Activated CD8-positive, alpha-beta memory T cell treated with anti-CD3 and anti-CD28 coated beads for 36 hours (primary cell): ENCODE results near the gene ACP7. TPM values are rescaled to one million over a fixed set of nuclear protein-coding genes. Genes with fewer than 3 reads are reported as not detected.
"Not testable (repeated sequence)": the region's sequence is repeated elsewhere in the genome, so short reads cannot be mapped to it uniquely, and the experiment has no call there.

ENCODE experiments used
- CTCF ChIA-PET: fragments of 350-600 bp; sonication (Branson Sonifier 250); formaldehyde crosslinking; loops from one replicate; lab custom pipeline; 2021; ENCODE audit warnings: antibody characterized with exemption; lab: Charles Lee
- POLR2A ChIA-PET: fragments of 350-600 bp; sonication (Branson Sonifier 250); formaldehyde crosslinking; loops from one replicate; lab custom pipeline; 2021; ENCODE audit warnings: antibody characterized with exemption; lab: Charles Lee
- total RNA-seq, 2 experiments: library from RNA; stranded (reverse); gene quantifications; one replicate each; pipeline ENCODE4 v1.2.3, GENCODE V29; 2021

Gene ACP7
- total RNA-seq, 2 experiments from 2014 or later, result not detected

DNA sequence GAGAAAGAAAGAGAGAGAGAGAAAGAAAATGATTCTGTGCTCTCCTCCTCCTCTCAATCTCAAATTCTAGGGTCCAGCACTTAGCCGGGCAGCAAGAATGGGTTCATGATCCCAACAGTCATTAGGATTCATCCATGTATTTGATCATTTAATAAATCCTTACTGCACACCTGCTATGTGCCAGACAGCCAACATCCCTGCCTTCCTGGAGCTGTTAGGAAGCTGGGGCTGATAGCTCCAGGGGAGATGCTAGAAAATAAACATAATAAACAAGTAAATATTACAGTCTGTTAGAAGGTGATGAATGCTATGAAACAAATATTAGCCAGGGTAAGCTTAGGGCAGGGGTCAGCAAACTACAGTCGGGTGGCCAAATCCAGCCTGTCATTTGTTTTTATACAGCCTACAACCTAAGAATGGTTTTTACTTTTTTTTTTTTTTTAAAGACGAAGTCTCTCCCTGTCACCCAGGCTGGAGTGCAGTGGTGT, 9.9 kb upstream of the ACP7 start:
- ChIA-PET CTCF (interaction anchor here (0.6 to 0.7 kb wide), 2 partner anchors 42 to 425 kb away, joined by 3 to 5 read pairs; partner anchors contain the start of genes DLL3 and FBXO27), POLR2A (no interaction called here)

GRCh38 chr19:39074942-39075341, 9.2 kb upstream of the ACP7 start:
- POLR2A ChIA-PET, result no interaction called here
- CTCF ChIA-PET, result interaction anchor here (0.7 kb wide), 1 partner anchor 43 kb away, joined by 5 read pairs; the partner anchor contains the start of gene FBXO27

- CTCF ChIA-PET, result no interaction called here
- POLR2A ChIA-PET, result no interaction called here
Measured at GRCh38 chr19:39077323-39077722, 6.8 kb upstream of the ACP7 start.

DNA sequence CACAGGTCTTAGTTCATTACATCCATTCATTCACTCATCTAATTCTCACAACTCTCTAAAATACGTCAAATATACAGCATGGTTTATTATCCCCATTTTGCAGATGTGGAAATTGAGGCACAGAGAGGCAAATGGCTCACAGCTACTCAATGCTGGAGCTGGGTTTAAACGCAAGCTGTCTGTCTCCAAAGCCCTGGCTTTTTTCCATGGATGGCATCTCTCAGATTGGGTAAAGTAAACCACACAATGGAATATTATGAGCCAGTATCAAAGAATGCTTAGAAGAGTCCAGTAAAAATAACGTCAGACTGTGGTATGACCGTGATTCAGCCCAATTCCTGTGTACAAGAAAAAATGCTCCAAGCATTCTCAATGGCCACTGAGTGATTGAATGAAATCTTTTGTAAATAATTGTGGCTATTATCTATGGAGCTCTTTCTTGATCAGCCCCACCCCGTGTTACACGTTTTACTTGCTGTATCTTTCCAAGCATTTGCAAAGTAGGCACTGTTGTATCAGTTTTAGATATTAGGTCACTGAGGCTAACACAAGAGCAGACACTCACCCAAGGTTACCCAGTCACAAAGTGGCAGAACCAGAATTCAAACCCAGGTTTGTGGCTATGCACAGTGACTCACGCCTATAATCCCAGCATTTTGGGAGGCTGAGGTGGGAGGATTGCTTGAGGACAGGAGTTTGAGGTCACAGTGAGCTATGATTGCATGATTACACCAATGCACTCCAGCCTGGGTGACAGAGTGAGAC, 5.5 kb upstream of the ACP7 start:
- CTCF ChIA-PET, result no interaction called here
- POLR2A ChIA-PET, result no interaction called here

GRCh38 chr19:39080431-39080830, 3.7 kb upstream of the ACP7 start:
- CTCF ChIA-PET, result interaction anchor here (1.2 kb wide), 1 partner anchor 29 kb away, joined by 3 read pairs; no protein-coding TSS in a partner anchor
- POLR2A ChIA-PET, result no interaction called here

DNA sequence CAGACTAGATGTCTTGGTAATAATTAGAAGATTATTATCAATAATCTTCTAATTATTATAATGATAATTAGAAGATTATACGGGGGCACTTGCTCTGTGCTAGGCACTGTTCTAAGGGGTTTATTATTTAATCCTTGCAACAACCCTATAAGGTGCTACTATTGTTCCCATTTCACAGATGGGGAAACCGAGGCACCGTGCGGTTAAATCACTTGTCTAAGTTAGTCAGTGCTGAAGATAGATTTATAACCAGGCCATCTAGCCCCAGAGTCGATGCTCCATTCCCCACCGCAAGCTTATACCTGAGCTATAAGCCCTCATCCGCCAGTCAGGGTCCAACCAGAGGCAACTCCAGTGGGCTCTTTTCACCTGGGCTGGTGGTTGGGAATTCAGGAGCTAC, 2.0 kb upstream of the ACP7 start:
- ChIA-PET POLR2A (no interaction called here), CTCF (no interaction called here)

DNA sequence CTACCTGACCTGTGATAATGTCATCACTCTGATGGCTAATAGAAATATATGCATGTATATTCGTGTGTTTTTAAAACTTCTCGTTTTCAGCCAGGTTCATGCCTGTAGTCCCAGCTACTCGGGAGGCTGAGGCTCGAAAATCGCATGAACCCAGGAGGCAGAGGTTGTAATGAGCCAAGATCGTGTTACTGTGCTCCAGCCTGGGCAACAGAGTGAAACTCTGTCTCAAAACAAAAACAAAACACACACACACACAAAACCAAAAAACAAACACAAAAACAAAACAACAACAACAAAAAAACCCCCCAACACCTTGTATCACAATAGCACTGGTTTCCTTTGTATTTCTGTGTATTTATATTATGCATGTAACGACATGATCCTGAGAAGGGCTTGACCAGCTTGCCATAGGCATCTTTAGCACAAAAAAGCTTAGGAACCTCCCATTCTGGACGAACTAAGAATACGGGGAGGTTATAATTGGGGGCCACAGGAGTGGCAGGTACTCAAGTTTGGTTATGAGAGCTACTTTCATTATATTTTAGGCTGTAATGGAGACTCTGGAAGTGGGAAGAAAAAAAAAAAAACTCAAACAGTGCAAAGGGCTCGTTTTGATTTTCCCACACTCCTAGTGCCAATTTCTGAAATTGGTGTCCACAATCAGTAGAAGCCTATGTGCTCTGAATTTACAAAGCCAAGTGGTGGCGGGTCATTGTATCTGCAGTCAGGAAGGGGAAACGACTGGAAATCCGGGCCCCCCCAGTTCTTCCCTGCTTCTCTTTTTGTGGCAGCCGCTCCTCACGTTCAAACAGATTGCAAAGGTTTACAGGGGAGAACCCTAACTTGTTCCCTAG, 1.2 kb upstream of the ACP7 start:
- POLR2A ChIA-PET, result no interaction called here
- CTCF ChIA-PET, result no interaction called here

- ChIA-PET CTCF (no interaction called here), POLR2A (no interaction called here)
Measured at GRCh38 chr19:39083599-39083982, 577 bp upstream of the ACP7 start.

DNA sequence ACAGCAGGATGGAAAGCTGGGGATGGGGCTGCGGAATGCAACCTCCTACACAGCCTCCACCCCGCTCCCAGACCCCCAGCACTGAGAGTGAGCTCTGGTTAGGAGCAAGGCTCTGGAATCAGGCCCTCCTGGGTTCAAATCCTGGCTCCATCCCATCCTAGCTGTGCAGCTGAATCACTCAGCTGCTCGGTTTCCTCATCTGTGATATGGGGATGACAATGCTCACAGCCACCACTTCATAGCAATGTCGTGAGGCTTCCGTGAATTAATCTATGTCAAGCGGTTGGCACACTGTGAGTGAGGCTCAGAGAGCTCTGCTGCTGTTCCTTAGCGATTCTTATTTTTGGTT, 538 bp downstream of the ACP7 start:
- POLR2A ChIA-PET, result no interaction called here

DNA sequence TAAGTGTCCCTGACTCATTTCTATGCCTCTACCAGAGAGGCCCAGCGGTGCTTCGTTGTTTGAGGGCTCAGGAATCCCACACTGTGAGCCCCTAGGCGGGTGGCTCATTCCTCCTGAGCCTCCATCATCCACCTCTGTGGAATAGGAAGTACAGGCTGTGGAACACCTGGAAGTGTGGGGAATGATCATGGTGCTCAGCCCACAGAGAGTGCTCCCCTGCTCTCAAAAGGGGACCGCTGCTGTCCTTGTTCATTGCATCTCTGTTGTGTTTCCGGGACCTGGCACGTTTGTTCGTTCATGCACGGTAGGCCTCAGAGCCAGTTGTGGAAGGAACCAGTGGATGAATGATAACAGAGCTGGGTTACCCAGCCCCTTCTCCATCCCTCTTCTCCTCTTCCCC, 1.2 kb downstream of the ACP7 start:
- ChIA-PET CTCF (no interaction called here), POLR2A (no interaction called here)

More for the DNA sequence above, 538 bp downstream of the ACP7 start:
- CTCF ChIA-PET, result no interaction called here

DNA sequence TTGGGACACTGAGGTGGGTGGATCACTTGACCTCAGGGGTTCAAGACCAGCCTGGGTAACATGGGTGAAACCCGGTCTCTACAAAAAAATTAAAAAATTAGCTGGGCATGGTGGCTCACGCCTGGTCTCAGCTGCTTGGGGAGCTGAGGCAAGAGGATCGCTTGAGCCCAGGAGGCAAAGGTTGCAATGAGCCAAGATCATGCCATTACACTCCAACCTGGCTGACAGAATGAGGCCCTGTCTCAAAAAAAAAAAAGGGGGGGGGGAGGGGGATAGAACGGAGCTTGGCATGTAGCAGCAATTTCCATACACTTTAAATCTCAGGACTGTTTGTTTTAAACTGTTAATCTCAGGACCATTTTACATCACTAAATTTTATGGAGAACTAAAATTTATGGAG, 2.2 kb downstream of the ACP7 start:
- POLR2A ChIA-PET, result no interaction called here
- CTCF ChIA-PET, result no interaction called here

GRCh38 chr19:39087907-39088686, 3.9 kb downstream of the ACP7 start:
- POLR2A ChIA-PET, result no interaction called here
- CTCF ChIA-PET, result interaction anchor here (0.8 kb wide), 1 partner anchor 36 kb away, joined by 3 read pairs; no protein-coding TSS in a partner anchor

DNA sequence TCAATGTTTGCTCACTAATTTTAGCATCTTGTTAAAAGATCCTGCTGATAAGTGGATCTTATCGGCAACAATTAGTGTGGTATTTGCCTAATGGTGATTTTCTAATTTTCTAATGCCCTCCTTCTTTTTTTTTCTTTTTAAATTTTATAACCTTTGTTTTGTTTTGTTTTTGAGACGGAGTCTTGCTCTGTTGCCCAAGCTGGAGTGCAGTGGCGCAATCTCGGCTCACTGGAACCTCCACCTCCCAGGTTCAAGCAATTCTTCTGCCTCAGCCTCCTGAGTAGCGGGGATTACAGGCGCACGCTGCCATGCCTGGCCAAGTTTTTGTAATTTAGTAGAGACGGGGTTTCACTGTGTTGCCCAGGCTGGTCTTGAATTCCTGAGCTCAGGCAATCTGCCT, 5.8 kb downstream of the ACP7 start:
- POLR2A ChIA-PET, CTCF ChIA-PET: not testable (repeated sequence)

DNA sequence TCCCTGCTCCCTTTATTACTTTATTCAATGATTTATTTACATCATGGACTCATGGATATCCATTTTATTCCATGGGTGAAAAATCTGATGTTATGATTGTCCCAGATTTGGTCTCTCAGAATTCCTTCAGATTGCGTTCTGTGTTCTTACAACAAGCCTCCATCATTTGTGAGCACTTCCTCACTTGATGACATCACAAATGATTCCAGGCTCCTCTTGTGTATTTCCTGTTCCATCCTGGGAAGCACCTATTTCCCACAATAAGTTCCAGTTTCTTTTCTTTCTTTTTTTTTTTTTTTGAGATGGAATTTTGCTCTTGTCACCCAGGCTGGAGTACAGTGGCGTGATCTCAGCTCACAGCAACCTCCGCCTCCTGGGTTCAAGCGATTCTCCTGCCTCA, 6.7 kb downstream of the ACP7 start:
- POLR2A ChIA-PET, result interaction anchor here (0.6 kb wide), 1 partner anchor 1173 kb away, joined by 3 read pairs; no protein-coding TSS in a partner anchor
- CTCF ChIA-PET, result no interaction called here

DNA sequence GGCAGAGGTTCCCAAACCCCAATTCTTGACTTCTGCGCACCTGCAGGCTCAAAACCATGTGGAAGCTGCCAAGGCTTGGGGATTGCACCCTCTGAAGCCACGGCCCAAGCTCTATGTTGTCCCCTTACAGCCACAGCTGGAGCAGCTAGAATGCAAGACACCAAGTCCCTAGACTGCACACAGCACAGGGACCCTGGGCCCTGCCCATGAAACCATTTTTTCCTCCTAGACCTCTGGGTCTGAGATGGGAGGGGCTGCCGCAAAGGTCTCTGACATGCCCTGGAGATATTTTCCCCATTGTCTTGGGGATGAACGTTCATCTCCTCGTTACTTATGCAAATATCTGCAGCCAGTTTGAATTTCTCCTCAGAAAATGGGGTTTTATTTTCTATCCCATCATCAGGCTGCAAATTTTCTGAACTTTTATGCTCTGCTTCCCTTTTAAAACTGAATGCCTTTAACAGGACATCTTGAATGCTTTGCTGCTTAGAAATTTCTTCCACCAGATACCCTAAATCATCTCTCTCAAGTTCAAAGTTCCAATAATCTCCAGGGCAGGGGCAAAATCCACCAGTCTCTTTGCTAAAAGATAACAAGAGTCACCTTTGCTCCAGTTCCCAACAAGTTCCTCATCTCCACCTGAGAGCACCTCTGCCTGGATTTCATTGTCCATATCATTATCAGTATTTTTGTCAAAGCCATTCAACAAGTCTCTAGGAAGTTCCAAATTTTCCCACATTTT, 11.8 kb downstream of the ACP7 start:
- POLR2A ChIA-PET, CTCF ChIA-PET: not testable (repeated sequence)

GRCh38 chr19:39097299-39097698, 13.1 kb downstream of the ACP7 start:
- ChIA-PET POLR2A (no interaction called here), CTCF (interaction anchor here (0.6 kb wide), 1 partner anchor 952 kb away, joined by 3 read pairs; no protein-coding TSS in a partner anchor)

- ChIA-PET POLR2A (no interaction called here), CTCF (interaction anchor here (0.6 to 0.7 kb wide), 2 partner anchors 24 to 953 kb away, joined by 3 read pairs; no protein-coding TSS in a partner anchor)
Measured at GRCh38 chr19:39097721-39098120, 13.6 kb downstream of the ACP7 start.

DNA sequence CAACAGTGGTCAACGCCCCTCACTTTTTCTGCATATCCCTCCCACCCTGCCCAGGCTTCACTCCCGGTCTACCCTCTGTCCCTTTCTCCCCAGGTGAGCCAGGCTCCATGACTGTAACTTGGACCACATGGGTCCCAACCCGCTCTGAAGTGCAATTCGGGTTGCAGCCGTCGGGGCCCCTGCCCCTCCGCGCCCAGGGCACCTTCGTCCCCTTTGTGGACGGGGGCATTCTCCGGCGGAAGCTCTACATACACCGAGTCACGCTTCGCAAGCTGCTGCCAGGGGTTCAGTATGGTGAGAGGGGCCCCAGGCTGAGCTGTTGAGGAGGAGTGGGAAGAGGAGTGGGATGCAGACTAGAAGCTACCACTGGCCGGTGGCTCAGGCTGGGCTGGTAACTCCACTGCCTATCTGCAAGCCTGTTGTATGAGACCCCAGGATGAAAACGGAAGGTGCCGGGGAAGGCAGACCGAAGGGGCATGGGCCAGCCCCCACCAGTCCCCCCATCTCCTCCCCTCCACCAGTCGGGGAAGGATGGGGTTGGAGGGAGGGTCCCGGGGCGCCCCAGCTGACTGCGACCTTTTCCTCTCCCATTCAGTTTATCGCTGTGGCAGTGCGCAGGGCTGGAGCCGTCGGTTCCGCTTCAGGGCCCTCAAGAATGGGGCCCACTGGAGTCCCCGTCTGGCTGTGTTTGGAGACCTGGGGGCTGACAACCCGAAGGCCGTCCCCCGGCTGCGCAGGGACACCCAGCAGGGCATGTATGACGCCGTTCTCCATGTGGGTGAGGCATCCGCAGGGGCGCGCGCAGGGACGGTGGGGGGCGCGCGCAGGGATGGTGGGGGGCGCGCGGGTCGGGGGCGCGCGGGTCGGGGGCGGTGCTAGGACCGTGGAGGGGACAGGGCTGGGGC, 14.4 kb downstream of the ACP7 start:
- ChIA-PET CTCF (interaction anchor here (0.7 kb wide), 1 partner anchor 23 kb away, joined by 3 read pairs; no protein-coding TSS in a partner anchor), POLR2A (no interaction called here)
